Panc1 (cell line): Measurements from ENCODE around the gene KLHL11.

Experiments
- CTCF ChIP-seq: fragments of 450-650 bp; IDR thresholded peaks from 2 replicates; pipeline ENCODE4 v1.5.1; 2017; ENCODE audit warnings: mild to moderate bottlenecking
- POLR2AphosphoS5 ChIP-seq: IDR thresholded peaks from 2 replicates; pipeline ENCODE4 v1.6.1; 2012; ENCODE audit warnings: mild to moderate bottlenecking, low read depth, low read length, moderate library complexity
- REST ChIP-seq, 2 experiments: IDR thresholded peaks; 2 replicates each; pipeline ENCODE4 v1.6.1; 2011 to 2012; ENCODE audit warnings: low read depth in 2 of 2, control low read depth in 1 of 2, low read length in 1 of 2, mild to moderate bottlenecking in 1 of 2, moderate library complexity in 1 of 2; ENCODE audit not compliant: insufficient read depth in 1 of 2
- TCF7L2 ChIP-seq: IDR thresholded peaks from 2 replicates; pipeline ENCODE4 v1.6.1; 2011; ENCODE audit warnings: mild to moderate bottlenecking, low read depth, low read length, inconsistent platforms

GRCh38 chr17:41885733-41886132, 20.5 kb upstream of the KLHL11 start:
- TF ChIP-seq CTCF (no peak; the same call in 1 of the 2 replicates), REST (IDR thresholded peaks at IDR 0.05; ENCODE audit: insufficient read depth in 1 of 2, low read depth in 2 of 2, low read length in 1 of 2) (no peak), POLR2AphosphoS5 (no peak), TCF7L2 (no peak)
